ENCODE data around the gene HSD17B3.
"Not testable (repeated sequence)": the region's sequence is repeated elsewhere in the genome, so short reads cannot be mapped to it uniquely, and the experiment has no call there.

HSD17B3 gene

DNA sequence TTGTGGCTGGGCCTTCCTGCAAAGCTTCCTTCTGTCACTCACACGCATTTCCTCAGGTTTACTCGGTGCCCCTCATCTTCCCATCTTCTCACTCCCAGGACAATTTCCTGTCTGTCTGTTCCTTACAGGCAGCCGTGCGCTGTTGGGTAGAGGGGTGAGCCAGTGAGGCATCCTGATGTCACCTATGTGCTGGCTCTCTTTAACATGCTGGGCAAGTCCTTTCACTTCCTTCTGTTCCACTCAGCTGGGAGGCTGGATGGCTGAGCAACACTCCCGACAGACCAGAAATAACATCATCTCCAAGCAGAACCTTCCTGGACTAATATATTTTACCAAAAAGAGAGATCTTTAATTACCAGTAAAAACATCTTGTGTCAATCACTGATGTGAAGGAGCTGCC, 103.0 kb downstream of the HSD17B3 start:
- TF ChIP-seq, protein P1, sequence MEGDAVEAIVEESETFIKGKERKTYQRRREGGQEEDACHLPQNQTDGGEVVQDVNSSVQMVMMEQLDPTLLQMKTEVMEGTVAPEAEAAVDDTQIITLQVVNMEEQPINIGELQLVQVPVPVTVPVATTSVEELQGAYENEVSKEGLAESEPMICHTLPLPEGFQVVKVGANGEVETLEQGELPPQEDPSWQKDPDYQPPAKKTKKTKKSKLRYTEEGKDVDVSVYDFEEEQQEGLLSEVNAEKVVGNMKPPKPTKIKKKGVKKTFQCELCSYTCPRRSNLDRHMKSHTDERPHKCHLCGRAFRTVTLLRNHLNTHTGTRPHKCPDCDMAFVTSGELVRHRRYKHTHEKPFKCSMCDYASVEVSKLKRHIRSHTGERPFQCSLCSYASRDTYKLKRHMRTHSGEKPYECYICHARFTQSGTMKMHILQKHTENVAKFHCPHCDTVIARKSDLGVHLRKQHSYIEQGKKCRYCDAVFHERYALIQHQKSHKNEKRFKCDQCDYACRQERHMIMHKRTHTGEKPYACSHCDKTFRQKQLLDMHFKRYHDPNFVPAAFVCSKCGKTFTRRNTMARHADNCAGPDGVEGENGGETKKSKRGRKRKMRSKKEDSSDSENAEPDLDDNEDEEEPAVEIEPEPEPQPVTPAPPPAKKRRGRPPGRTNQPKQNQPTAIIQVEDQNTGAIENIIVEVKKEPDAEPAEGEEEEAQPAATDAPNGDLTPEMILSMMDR (IDR thresholded peaks at IDR 0.05; ENCODE audit: borderline replicate concordance, insufficient read depth, low read depth, low read length) = no peak

DNA sequence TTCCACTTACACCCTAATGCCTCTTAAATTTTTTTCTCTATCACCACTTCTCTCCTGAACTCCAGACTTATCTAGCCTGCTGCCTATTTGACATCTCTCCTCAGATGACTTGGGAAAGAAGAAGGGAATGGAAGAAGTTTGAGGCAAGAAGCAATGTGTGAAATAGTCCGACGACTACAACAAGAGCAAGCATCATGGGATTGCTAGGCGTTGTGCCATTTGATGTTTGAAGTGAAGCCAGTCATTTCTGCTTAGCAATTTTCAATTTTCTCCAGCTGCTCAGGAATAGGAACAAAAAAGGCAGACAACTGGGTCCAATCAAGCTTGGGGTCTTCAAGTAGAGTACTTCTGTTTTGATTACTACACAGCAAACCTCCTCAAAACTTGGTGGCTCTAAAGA, 106.4 kb downstream of the HSD17B3 start:
- TF ChIP-seq, protein P1 (IDR thresholded peaks at IDR 0.05; ENCODE audit: borderline replicate concordance, insufficient read depth, low read depth, low read length) = no peak
- H3K4me3 ChIP-seq (ENCODE audit: low read depth, low read length) = no peak overlapping the region

More for the DNA sequence above, 103.0 kb downstream of the HSD17B3 start:
- no peak overlapping the region for H3K4me3 ChIP-seq (ENCODE audit: low read depth, low read length)

DNA sequence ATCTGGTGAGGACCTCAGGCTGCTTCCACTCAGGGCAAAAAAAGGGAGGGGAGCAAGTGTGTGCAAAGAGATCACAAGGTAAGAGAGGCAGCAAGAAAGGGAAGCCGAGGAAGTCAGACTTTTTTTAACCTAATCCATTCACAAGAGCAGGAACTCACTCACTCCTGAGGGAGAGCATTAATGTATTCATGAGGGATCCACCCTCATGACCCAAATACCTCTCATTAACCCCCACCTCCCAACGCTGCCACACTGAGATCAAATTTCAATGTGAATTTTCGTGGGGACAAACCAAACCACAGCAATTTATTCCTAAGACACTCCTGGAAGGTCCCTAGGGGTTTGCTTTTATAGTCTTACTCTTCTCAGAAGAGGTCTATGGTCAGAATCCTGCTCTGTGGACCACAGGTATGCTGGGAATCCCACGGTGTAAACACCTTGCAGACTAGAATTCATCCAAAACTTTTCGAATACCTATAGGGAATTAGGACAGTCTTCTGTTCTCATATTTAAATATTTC, 108.7 kb downstream of the HSD17B3 start:
- H3K4me3 ChIP-seq (ENCODE audit: low read depth, low read length) = no peak overlapping the region
- TF ChIP-seq, protein P1 (IDR thresholded peaks at IDR 0.05; ENCODE audit: borderline replicate concordance, insufficient read depth, low read depth, low read length) = no peak

DNA sequence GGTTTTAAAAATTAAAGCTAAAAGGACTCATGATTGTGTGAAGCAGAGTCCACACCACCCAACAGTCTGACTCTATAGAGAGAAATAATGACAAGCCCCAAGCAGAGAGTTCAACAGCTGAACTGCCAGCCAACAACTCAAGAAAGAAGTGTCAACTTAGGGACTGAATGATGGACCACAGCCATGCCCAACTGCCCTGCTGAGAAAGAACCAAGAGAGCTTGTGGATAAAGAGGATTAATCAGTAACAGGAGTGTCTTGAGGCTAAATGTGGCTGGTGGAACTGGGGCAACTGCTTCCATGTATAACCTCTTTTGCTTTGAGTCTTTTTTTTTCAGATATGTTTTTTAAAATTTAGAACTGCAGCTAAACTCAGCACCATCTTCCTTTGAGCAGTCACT, 109.3 kb downstream of the HSD17B3 start:
- TF ChIP-seq, protein P1 (IDR thresholded peaks at IDR 0.05; ENCODE audit: borderline replicate concordance, insufficient read depth, low read depth, low read length) = no peak
- no peak overlapping the region for H3K4me3 ChIP-seq (ENCODE audit: low read depth, low read length)

DNA sequence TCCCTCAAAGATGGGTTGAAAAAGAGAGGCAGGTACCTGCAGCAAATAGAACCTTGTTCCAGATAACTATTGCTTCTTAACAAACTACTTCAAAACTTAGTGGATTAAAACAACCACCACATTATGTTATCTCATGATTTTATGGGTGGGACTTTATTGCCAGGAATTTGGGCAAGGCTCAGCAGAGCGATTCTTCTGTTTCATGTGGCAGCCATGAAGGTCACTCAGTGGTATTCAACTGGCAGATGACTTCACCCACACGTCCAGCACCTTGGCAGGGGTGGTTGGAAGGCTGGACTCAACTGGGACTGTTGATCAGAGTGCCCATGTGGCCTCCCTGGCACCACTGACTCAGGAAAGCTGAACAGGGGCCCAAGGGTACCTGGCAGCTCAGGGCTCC, 112.0 kb downstream of the HSD17B3 start:
- TF ChIP-seq, protein P1 (IDR thresholded peaks at IDR 0.05; ENCODE audit: borderline replicate concordance, insufficient read depth, low read depth, low read length) = no peak
- no peak overlapping the region for H3K4me3 ChIP-seq (ENCODE audit: low read depth, low read length)

DNA sequence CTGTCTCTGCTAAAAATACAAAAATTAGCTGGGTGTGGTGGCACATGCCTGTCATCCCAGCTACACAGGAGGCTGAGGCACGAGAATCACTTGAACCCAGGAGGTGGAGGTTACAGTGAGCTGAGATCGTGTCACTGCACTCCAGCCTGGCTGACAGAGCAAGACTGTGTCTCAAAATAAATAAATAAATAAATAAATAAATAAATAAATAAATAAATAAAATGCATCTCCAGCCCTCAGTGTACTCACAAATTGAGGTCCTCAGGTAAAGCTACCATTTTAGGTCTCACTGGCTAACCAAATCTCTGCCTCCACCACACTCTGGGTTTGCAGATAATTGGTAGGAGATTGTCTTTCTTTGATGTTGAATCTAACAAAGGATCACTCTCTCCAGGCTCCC, 112.4 kb downstream of the HSD17B3 start:
- H3K4me3 ChIP-seq (ENCODE audit: low read depth, low read length) = not testable (repeated sequence)

DNA sequence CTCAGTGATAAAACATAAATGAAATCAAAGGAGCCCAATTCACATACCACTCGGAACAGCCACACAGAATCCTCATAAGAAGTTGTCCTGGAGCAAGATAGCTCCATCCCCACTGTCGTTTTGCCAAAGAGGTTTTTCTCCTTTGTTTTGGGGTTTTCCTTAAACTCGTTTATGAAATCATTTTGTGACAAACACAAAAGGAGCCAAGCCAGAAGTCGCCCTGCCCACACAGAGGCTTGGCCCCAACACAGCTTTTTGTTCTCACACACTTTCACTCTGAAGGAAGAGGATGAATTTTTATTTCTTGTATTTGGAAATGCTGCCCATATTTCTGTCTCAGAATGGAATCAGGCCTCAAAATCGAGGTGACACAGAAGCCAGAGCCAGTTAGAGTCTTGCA, 113.4 kb downstream of the HSD17B3 start:
- H3K4me3 ChIP-seq (ENCODE audit: low read depth, low read length) = no peak overlapping the region
- TF ChIP-seq, protein P1 (IDR thresholded peaks at IDR 0.05; ENCODE audit: borderline replicate concordance, insufficient read depth, low read depth, low read length) = no peak

DNA sequence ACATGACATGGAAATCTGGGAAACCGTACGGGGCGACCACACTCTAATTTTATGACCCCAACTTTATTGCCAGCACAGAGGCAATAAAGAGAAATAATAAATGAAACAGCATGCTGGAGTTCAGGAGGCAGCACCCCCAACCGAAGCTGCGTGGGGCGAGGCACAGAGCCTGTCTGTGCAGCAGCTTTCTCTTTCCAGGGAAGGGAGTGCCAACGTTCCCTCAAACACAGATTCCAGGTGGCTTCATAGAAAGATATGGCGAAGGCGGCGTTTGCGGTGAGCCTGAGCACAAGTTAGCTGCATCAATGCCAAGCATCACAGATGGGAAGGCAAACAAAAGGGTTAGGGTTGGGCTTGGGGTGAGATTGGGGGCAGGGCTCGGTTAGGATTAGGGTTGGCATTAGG, 114.8 kb downstream of the HSD17B3 start:
- no peak overlapping the region for H3K4me3 ChIP-seq (ENCODE audit: low read depth, low read length)
- TF ChIP-seq, protein P1 (IDR thresholded peaks at IDR 0.05; ENCODE audit: borderline replicate concordance, insufficient read depth, low read depth, low read length) = no peak

Data from GM12875 (cell line).